Ascending aorta (tissue), 2 donors: Measurements from ENCODE around the gene OR2B6. TPM values are rescaled to one million over a fixed set of nuclear protein-coding genes. Genes with fewer than 3 reads are reported as not detected.

Source experiments
- DNase-seq, 2 donors: peaks; one replicate each; pipeline ENCODE4 v3.0.0-alpha.2; 2019; ENCODE audit warnings: low spot score in 2 of 2
- H3K27ac ChIP-seq, 2 donors: fragments of 200-600 bp; sonication (generic); one replicate each; pipeline ENCODE4 v1.5.1; 2016 to 2017; ENCODE audit warnings: mild to moderate bottlenecking in 1 of 2
- H3K27me3 ChIP-seq: fragments of 200-600 bp; sonication (generic); one replicate; pipeline ENCODE4 v1.5.1; 2017
- H3K36me3 ChIP-seq, 2 donors: fragments of 200-600 bp; sonication (generic); one replicate each; pipeline ENCODE4 v1.5.1; 2016
- H3K4me1 ChIP-seq, 2 donors: fragments of 200-600 bp; sonication (generic); one replicate each; pipeline ENCODE4 v1.5.1; 2016 to 2017; ENCODE audit warnings: mild to moderate bottlenecking in 1 of 2
- H3K4me3 ChIP-seq, 2 donors: fragments of 200-600 bp; sonication (generic); one replicate each; pipeline ENCODE4 v1.5.1; 2016 to 2017; ENCODE audit warnings: mild to moderate bottlenecking in 1 of 2
- H3K9me3 ChIP-seq, 2 donors: fragments of 200-600 bp; sonication (generic); one replicate each; pipeline ENCODE4 v1.5.1; 2016
- CTCF ChIP-seq, 3 experiments: fragments of 200-600 bp in 2 of 3; fragments of 450-650 bp in 1 of 3; sonication (generic) in 2 of 3; IDR thresholded peaks; one replicate each; pipeline ENCODE4 v1.5.1; 2016 to 2019; ENCODE audit warnings: antibody characterized with exemption in 3 of 3, mild to moderate bottlenecking in 1 of 3, moderate library complexity in 1 of 3
- intact Hi-C: fragments of 100-400 bp; cut with DNase I; formaldehyde crosslinking; loops from one replicate; pipeline ENCODE4 v1.15.1; 2023
- total RNA-seq: library from RNA; depleted of rRNA; stranded (reverse); fragments of >200 nt; gene quantifications from one replicate; pipeline ENCODE4 v1.1.0, GENCODE V29; 2016

Gene OR2B6
- total RNA-seq, 1 donor from 2014 or later: not detected

DNA sequence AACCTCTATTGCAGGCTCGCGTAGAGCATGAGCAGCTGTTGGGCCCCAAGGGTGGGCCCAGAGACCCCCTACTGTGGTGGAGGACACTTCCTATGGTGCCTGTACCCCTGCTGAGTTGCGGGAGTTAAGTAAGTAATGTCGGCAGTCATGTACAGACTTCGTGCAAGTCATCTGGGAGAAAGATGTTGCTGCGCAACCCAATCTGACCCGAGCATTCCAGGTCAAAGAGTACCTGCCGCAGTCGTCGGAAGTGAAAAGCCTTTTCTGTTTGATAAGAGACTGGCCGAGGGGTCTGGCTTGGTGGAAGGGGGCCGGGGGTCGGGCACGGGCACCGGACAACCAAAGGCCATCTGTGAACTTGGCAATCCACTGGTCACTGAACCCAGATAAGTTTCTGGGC is 44.3 kb downstream of the OR2B6 start:
- no peaks in the 10 kb centered on the region for H3K27me3 ChIP-seq
- no peak overlapping the region for H3K4me3 ChIP-seq
- H3K4me1 ChIP-seq: no peaks in the 10 kb centered on the region
- no peaks in the 10 kb centered on the region for H3K36me3 ChIP-seq
- no peaks in the 10 kb centered on the region for H3K9me3 ChIP-seq
- H3K27ac ChIP-seq: no peak overlapping the region
- no peak for TF ChIP-seq CTCF (IDR thresholded peaks at IDR 0.05)
- intact Hi-C loops: no loop called here
- no peak for DNase-seq

DNA sequence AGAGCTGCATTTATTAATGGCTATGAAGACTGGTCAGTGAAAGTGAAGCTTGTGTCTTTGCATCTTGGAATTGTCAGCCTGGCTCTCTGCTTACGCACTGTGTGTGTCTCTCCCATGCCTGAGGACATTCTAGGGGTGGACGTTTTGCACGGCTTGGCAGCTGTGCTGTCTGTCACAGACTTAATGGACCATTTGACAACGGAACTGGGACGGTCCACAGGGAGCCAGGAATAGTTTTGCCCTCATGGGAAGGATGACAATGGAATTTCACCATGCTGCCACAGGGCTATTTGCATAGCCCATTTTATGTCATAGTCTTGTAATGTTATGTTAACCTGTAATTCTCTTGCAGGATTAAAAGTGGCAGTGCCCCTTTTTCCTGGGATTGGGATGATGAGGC is 44.7 kb downstream of the OR2B6 start:
- intact Hi-C loops: no loop called here
- Histone ChIP-seq H3K27ac (no peak overlapping the region), H3K27me3 (no peaks in the 10 kb centered on the region), H3K36me3 (no peaks in the 10 kb centered on the region), H3K9me3 (no peaks in the 10 kb centered on the region), H3K4me1 (no peaks in the 10 kb centered on the region), H3K4me3 (no peak overlapping the region)
- no peak for TF ChIP-seq CTCF (IDR thresholded peaks at IDR 0.05)
- DNase-seq: no peak

DNA sequence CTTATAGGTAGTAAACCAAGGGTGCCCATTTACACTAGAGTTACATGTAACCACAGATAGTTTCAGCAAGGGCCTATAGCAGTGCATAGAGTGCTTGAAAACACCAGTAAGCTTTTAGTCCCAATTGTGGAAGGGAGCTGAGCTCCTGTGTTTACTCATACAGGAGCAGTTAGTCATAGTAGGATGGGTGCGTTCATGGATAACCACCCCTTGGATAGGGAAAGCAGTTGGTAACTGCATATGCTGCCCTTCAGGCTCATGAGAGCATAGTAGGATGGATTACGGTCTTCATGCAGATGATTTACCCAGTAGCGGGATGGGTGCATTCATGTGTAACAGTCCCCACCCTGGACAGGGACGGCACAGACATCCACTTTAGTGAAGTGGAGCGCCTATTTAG is 45.1 kb downstream of the OR2B6 start:
- intact Hi-C loops: no loop called here
- H3K36me3 ChIP-seq: no peaks in the 10 kb centered on the region
- H3K4me3 ChIP-seq: no peak overlapping the region
- TF ChIP-seq CTCF (IDR thresholded peaks at IDR 0.05): no peak
- no peaks in the 10 kb centered on the region for H3K9me3 ChIP-seq
- H3K27ac ChIP-seq: no peak overlapping the region
- no peaks in the 10 kb centered on the region for H3K27me3 ChIP-seq
- no peaks in the 10 kb centered on the region for H3K4me1 ChIP-seq
- no peak for DNase-seq

DNA sequence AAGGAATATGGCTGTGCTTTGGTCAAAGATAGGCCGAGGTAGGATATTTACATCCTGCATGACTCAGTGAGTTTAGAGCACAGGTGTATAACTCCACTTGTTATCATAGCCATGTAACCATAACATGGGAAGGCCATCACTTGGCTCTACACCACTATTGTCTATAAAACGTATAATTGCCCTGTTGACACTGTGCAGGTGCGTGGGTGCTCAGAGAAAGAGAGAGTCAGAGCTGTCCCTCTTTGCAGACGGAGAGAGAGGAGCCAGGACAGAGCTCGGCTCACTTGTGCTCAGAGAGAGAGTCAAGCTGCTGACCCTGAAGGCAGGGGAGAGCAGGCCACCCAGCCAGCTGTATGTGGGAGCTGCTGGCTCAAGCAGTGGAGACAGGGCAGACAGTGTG is 46.0 kb downstream of the OR2B6 start:
- no peak for DNase-seq
- TF ChIP-seq CTCF (IDR thresholded peaks at IDR 0.05): no peak
- no peak overlapping the region for H3K27ac ChIP-seq
- no peak overlapping the region for H3K4me3 ChIP-seq
- intact Hi-C loops: no loop called here
- no peaks in the 10 kb centered on the region for H3K27me3 ChIP-seq
- H3K36me3 ChIP-seq: no peaks in the 10 kb centered on the region
- no peaks in the 10 kb centered on the region for H3K9me3 ChIP-seq
- H3K4me1 ChIP-seq: no peaks in the 10 kb centered on the region

GRCh38 chr6:28003661-28004060 is 46.6 kb downstream of the OR2B6 start:
- no peaks in the 10 kb centered on the region for H3K9me3 ChIP-seq
- intact Hi-C loops: no loop called here

More at GRCh38 chr6:28003661-28004060, 46.6 kb downstream of the OR2B6 start:
- no peak overlapping the region for H3K27ac ChIP-seq
- H3K4me3 ChIP-seq: no peak overlapping the region
- no peak for TF ChIP-seq CTCF (IDR thresholded peaks at IDR 0.05)
- H3K27me3 ChIP-seq: no peaks in the 10 kb centered on the region
- no peaks in the 10 kb centered on the region for H3K36me3 ChIP-seq
- no peak for DNase-seq
- H3K4me1 ChIP-seq: no peaks in the 10 kb centered on the region
